AG09309 (cell line): ENCODE measurements around the gene WWC1.

ENCODE experiments used
- DNase-seq: peaks from one replicate; pipeline ENCODE4 v3.0.0-alpha.2; 2010; ENCODE audit warnings: low read depth
- H3K4me3 ChIP-seq: 2 replicates; pipeline ENCODE4 v1.5.1; 2011; ENCODE audit warnings: mild to moderate bottlenecking, low read depth, low read length, moderate library complexity; ENCODE audit not compliant: control insufficient read depth
- TF ChIP-seq, protein P1 (sequence below): IDR thresholded peaks from 2 replicates; pipeline ENCODE4 v1.5.1; 2011; ENCODE audit warnings: mild to moderate bottlenecking, low read depth, low read length, inconsistent platforms; ENCODE audit not compliant: insufficient read depth, control insufficient read depth; ENCODE audit errors: missing control alignments

WWC1 gene

DNA sequence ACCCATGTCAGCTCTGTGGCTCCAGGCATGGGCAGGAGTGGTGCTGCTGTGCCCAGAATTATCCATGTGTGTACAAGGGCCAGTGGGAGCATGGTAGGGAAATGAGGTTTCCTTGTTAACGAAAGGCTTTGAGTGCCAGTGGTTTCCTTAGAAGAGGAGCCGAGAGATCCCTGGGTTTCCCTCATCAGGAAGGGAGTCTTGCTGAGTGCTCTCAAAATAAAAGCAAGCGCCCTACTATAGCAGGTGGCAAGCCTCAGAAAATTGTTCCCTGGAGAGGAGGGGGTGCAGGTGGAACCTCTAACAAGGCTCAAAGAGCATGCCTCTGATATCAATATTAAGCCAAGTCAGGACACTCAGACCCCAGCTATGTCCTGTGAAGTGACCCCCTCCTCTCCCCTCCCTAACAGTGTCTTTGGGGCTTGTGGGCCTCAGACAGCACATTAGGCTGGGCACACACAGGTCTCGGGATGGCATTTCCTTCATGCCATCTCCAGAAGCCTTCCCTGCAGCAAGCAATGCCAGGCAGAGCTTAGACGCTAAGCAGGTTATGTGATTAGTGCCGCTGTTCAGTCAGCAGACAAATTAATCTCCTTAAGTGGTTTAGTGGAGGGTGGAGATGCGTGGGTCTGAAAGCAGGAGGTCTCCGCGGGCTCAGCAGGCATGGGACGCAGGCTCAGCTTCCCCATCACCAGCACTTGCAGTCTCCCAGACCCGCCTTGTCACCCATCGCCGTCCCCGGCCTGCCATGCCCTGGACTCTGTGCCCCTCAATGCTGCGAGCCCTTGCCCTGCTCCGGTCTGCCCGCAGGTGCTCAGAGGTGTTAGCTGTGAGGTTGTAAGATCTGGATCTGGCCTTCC is 134.8 kb downstream of the WWC1 start:
- no peak overlapping the region for H3K4me3 ChIP-seq
- no peak for DNase-seq
- TF ChIP-seq, protein P1, sequence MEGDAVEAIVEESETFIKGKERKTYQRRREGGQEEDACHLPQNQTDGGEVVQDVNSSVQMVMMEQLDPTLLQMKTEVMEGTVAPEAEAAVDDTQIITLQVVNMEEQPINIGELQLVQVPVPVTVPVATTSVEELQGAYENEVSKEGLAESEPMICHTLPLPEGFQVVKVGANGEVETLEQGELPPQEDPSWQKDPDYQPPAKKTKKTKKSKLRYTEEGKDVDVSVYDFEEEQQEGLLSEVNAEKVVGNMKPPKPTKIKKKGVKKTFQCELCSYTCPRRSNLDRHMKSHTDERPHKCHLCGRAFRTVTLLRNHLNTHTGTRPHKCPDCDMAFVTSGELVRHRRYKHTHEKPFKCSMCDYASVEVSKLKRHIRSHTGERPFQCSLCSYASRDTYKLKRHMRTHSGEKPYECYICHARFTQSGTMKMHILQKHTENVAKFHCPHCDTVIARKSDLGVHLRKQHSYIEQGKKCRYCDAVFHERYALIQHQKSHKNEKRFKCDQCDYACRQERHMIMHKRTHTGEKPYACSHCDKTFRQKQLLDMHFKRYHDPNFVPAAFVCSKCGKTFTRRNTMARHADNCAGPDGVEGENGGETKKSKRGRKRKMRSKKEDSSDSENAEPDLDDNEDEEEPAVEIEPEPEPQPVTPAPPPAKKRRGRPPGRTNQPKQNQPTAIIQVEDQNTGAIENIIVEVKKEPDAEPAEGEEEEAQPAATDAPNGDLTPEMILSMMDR: no peak

DNA sequence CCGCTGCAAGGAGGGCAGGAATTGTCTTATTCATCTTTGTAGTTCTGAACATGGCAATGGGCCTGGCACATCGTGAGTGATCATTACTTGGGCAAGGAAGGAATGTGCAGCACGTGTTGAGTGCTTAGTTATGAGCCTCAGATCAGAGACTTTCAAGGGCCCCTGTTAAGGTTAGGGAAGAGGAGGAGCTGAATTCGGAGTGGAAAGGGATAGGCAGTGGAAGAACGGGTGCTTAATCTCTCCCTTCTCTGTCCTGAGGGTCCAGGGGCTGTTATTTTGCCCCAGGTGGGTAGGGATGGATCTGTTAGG is 135.4 kb downstream of the WWC1 start:
- no peak for DNase-seq
- TF ChIP-seq, protein P1: no peak
- H3K4me3 ChIP-seq: no peak overlapping the region

DNA sequence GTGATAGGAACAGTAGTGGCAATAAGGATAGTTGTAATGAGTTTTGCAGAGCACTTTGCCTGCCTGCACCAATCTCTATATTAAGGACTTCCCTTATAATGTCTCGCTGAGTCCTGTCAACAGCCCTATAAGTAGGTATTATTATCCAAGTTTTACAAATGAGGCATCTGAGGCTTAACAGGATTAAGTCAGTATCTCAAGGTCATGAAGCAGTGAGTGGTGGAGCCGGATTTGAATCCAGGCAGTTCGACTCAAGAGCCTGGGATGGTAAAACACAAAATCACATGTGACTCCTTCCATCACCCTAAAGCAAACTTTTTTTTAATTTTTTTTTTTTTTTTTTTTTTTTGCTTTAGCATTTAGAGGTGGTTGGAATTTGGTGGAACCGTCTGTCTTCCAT is 135.8 kb downstream of the WWC1 start:
- TF ChIP-seq, protein P1: no peak
- H3K4me3 ChIP-seq: no peak overlapping the region
- DNase-seq: no peak

DNA sequence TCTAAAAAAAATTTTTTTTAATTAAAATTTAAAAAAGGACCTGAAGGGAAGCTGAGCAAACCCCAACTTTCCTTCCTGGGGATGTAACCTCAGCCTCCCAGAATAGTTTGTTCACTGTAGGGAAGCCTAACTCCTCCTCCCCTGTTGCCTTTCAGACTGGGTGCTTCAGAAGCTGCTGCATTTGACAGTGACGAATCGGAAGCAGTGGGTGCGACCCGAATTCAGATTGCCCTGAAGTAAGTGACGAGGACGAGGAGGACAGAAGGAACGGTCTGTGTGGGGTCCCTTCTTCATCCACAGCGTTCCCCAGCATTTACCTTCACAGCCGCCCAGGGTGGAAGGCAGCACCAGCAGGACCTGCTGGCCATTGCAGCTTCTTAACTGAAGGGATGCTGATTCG is 137.1 kb downstream of the WWC1 start:
- TF ChIP-seq, protein P1: no peak
- DNase-seq: no peak
- H3K4me3 ChIP-seq: no peak overlapping the region

DNA sequence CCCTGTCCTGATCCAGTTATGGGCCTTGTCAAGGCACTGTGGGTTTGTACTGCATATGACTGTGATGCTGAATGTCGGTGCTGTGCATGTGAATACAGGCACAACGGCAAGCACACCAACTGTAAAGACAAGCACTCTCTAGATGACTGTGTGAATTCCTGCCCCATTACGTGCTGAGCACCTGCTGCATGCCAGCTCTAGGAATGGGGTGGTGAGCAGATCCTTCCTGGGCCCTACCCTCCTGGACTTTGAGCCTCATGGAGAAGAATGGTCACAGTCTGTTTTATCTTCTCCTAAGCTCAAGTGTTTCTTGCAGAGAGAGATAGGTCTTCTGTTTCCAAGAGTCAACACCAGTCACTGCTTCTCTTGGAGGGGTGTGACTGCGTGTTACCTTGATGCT is 138.9 kb downstream of the WWC1 start:
- DNase-seq: no peak
- no peak overlapping the region for H3K4me3 ChIP-seq
- TF ChIP-seq, protein P1: no peak

DNA sequence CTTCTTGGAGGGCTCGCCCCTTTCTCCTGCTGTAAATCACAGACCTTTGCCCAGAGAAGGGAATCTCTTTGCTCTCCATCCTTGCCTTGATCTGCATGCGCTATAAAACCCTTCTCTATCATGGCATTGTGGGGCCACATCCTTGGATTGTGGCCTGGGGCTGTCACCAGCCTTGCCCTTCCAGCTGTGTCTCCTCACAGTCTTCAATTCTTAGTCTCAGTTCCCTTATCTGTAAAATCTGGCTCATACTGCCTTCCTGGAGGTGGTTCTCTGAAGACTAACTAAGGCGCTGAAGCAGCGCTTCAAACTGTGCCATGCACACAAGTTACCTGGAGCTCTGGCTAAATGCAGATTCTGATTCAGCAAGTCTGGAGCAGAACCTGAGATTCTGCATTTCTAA is 141.5 kb downstream of the WWC1 start:
- TF ChIP-seq, protein P1: no peak
- no peak overlapping the region for H3K4me3 ChIP-seq
- DNase-seq: no peak

DNA sequence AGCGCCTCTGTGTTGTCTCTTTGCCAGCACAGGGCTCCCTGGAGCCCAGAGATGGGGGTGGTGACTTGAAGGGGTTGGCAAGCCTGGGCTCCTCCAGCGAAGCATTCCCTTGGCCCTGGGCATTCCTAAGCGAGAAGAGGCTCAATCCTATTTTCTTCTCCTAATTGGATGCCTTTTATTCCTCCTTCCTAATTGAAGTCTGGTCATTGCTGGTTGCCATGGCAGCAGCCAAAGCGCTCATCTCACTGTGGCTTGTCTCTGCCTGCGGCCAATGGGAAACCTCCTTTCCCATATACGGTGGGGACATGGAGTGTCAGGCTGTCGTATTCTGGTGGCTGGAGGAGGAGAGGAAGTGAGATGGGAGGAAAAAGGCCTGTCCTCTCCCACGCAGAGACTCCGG is 142.6 kb downstream of the WWC1 start:
- TF ChIP-seq, protein P1: no peak
- no peak overlapping the region for H3K4me3 ChIP-seq
- no peak for DNase-seq
